Measurements from ENCODE around the gene AADAT.

- TF ChIP-seq YY1 (IDR thresholded peaks at IDR 0.05; ENCODE audit: insufficient read depth, insufficient read length), result no peak
- no peak for TF ChIP-seq ZNF274 (IDR thresholded peaks at IDR 0.05; ENCODE audit: low read depth, low read length)
These were observed 31.9 kb downstream of the AADAT start for GRCh38 chr4:170057866-170058265.
